SK-N-MC (cell line): ENCODE results near the gene HRH1.

Experiments used
- EZH2 ChIP-seq: fragments of 200-600 bp; sonication (generic); IDR thresholded peaks from one replicate; pipeline ENCODE4 v1.6.1; 2017; ENCODE audit warnings: antibody characterized with exemption
- FOXP2 ChIP-seq: optimal IDR thresholded peaks from 2 replicates; pipeline ENCODE3; 2011; ENCODE audit warnings: mild to moderate bottlenecking, moderate library complexity; ENCODE audit not compliant: insufficient read depth; ENCODE audit errors: extremely low read length, control extremely low read depth
- POLR2AphosphoS5 ChIP-seq: IDR thresholded peaks from 2 replicates; pipeline ENCODE4 v1.6.1; 2012; ENCODE audit warnings: mild to moderate bottlenecking, low read depth, low read length, borderline replicate concordance

DNA sequence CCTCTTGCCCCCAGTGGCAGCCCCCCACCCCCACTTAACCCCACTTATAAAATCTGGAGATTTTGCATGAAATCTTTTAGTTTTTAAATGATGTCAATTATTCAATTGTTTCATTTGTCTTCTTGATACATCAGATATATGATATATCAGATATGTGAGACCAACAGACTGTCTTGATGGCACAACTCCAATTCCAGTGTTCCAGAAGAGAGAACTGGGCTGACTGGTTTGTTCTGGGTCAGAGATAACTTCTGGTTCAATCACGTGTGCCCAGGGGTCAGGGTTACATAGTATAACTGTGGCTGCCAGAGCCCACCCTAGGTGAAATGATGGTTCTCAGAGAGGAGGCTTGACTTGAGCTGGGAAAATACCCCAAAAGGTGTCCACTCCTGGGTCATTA, 85.5 kb downstream of the HRH1 start:
- TF ChIP-seq POLR2AphosphoS5 (no peak), EZH2 (no peak), FOXP2 (no peak)
